Gastrocnemius medialis (tissue), 4 donors: Measurements from ENCODE around the gene MPC1L.
A peak's percentile ranks its signal among the peaks of the same experiment; 100 is the strongest.

Source experiments
- CTCF ChIP-seq, 5 experiments: fragments of 450-650 bp in 3 of 5; fragments of 200-600 bp in 2 of 5; sonication (generic) in 2 of 5; IDR thresholded peaks in 4 of 5; conservative IDR thresholded peaks in 1 of 5; 1 replicate in 4 of 5; 2 replicates in 1 of 5; pipeline ENCODE4 v1.5.1; 2016 to 2019; ENCODE audit warnings: antibody characterized with exemption in 5 of 5, mild to moderate bottlenecking in 3 of 5, moderate library complexity in 3 of 5
- POLR2A ChIP-seq, 2 donors: fragments of 450-650 bp; IDR thresholded peaks; one replicate each; pipeline ENCODE4 v1.6.1; 2017; ENCODE audit warnings: antibody characterized with exemption in 2 of 2, mild to moderate bottlenecking in 2 of 2, moderate library complexity in 2 of 2

GRCh38 chrX:40671126-40671525 is 47.9 kb downstream of the MPC1L start:
- peak in 1 of 5 experiments; percentile 14 for TF ChIP-seq CTCF (IDR thresholded peaks at IDR 0.05 in 4 of 5, conservative IDR thresholded peaks at IDR 0.05 in 1 of 5)
- TF ChIP-seq POLR2A (IDR thresholded peaks at IDR 0.05) = no peak
